NT2/D1 (cell line): Measurements from ENCODE around the gene PPY.

Experiments used
- SUZ12 ChIP-seq: IDR thresholded peaks from 2 replicates; pipeline ENCODE4 v1.6.1; 2011; ENCODE audit not compliant: insufficient read length, insufficient read depth; ENCODE audit errors: extremely low read depth
- YY1 ChIP-seq: IDR thresholded peaks from 2 replicates; pipeline ENCODE4 v1.6.1; 2011; ENCODE audit not compliant: insufficient read length, insufficient read depth
- ZNF274 ChIP-seq: IDR thresholded peaks from 2 replicates; pipeline ENCODE4 v1.6.1; 2011; ENCODE audit warnings: mild to moderate bottlenecking, low read depth, low read length

- no peak for TF ChIP-seq SUZ12
- no peak for TF ChIP-seq YY1
- no peak for TF ChIP-seq ZNF274
Observed at GRCh38 chr17:43988301-43988700, 46.0 kb upstream of the PPY start.
